ENCODE results near the gene INTS6. TPM values are rescaled to one million over a fixed set of nuclear protein-coding genes. Genes with fewer than 3 reads are reported as not detected.

Gene INTS6
- total RNA-seq, 1 experiment from 2014 or later = 26.2 TPM

- no peak for DNase-seq (ENCODE audit: low spot score)
Measured at GRCh38 chr13:51346397-51346796, 106.4 kb downstream of the INTS6 start.

GRCh38 chr13:51343475-51343874 lies 109.4 kb downstream of the INTS6 start:
- no peak for DNase-seq (ENCODE audit: low spot score)

- no peak for DNase-seq (ENCODE audit: low spot score)
Measured at GRCh38 chr13:51342706-51343105, 110.1 kb downstream of the INTS6 start.

GRCh38 chr13:51341791-51342190 lies 111.0 kb downstream of the INTS6 start:
- DNase-seq (ENCODE audit: low spot score) = no peak

GRCh38 chr13:51341232-51341631 lies 111.6 kb downstream of the INTS6 start:
- DNase-seq (ENCODE audit: low spot score) = no peak

- DNase-seq (ENCODE audit: low spot score) = no peak
Measured at GRCh38 chr13:51339952-51340732, 112.7 kb downstream of the INTS6 start.

DNA sequence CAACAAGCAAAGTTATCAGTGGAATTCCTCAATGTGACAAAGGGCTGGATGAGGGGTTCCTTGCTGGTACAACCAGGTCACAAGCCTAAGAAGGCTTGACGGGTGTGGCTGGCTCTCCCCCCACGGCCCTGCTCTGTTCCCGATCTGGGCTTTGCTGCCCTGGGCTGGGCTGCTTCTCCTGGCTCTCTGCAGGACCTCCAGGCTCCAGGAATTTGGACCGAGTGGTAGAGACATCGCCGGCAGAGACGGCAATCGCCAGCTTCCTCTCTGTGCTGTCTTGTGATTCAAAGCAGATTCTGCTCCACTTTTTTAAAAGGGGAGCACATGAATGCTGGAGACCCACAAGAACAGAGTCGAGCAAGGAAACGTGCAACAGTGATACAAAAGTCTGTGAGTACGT lies 113.5 kb downstream of the INTS6 start, which contains the start of gene SERPINE3:
TSS of gene SERPINE3 (plus strand) at position 338 of the 400 bp plus-strand sequence. CDS start 1,401 bp downstream, outside the sequence.
- no peak for DNase-seq (ENCODE audit: low spot score)

GRCh38 chr13:51336746-51337145 lies 116.1 kb downstream of the INTS6 start:
- no peak for DNase-seq (ENCODE audit: low spot score)

DNA sequence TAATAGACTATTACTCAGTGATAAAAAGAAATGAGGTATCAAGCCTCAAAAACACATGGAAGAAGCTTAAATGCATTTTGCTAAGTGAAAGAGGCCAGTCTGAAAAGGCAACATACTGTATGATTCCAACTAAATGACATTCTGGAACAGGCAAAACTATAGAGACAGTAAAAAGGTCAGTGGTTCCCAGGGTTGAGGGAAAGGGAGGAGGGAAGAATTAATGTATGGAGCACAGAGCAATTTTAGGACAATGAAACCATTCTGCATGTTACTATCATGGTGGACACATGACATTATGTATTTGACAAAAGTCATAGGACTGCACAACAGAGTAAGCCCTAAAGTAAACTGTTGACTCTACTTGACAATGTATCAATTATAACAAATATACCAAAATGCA lies 119.0 kb downstream of the INTS6 start:
- DNase-seq (ENCODE audit: low spot score) = no peak

DNA sequence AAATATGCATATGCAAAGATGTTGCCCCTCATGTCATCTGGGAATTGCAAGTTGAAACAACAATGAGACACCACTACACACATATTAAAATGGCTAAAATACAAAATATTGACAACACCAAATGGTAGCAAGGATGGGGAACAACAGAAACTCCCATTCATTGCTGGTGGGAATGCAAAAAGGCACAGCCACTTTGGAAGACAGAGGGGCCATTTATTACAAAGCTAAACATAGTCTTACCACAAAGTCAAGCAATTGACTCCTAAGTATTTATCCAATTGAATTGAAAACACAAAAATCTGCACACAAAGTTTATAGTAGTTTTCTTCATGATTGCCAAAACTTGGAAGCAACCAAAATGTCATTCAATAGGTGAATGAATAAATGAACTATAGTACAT lies 119.4 kb downstream of the INTS6 start:
- DNase-seq (ENCODE audit: low spot score) = no peak

GRCh38 chr13:51332566-51333361 lies 120.1 kb downstream of the INTS6 start:
- no peak for DNase-seq (ENCODE audit: low spot score)

- DNase-seq (ENCODE audit: low spot score) = no peak
Measured at GRCh38 chr13:51331354-51331861, 121.4 kb downstream of the INTS6 start.

GRCh38 chr13:51330791-51331190 lies 122.0 kb downstream of the INTS6 start:
- peak; percentile 76 for DNase-seq (ENCODE audit: low spot score)

DNA sequence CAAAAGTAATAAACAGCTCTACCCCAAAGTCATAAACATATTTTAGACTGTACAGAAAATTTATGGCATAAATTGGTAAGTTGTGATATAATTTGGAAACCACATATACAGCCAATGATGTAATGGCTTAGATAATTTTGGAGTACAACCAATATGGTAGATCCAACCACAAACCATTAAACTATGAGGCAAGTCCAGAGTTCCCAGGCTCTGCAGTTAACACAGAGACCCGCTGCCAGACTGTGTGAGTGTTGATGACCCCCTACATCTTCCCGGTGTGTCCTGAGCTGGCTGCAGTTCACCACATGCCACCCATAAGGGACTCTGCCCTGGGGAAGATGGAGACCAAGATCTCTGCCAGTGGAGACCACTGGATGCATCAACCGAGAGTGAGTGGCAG lies 123.2 kb downstream of the INTS6 start:
- no peak for DNase-seq (ENCODE audit: low spot score)

DNA sequence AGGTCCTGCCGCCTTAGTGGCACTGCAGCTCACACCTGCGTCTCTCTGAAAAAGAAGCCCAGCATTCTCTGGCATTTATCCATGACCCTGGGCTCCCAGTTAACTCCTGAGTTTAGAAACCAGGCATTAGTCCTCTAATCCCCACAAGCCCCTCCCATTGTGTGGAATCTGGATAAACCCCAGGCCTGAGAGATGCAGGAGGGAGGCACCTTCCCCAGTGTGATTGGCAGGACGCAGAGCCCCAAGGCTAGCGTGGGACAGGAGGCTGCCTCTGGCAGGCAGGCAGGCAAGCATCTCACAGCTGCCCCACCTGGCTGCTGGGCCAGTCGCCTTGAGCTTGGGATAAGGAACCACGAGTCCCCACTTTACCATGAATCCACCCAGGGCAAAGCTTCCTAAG lies 124.3 kb downstream of the INTS6 start:
- DNase-seq (ENCODE audit: low spot score) = no peak

- no peak for DNase-seq (ENCODE audit: low spot score)
Measured at GRCh38 chr13:51327961-51328360, 124.9 kb downstream of the INTS6 start.

DNA sequence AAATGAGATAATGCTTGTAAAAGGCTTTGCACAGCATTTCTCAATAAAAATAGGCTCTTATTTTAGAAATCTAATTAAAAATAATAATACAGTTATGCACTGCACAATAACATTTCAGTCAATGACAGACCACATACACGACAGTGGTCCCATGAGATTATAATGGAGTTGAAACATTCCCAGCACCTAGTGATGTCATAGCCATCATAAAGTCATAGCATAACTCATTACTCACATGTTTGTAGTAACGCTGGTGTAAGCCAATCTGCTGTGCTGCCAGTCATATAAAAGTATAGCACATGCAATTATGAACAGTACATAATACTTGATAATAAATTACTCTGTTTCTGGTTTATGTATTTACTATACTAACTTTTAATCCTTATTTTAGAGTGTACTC lies 126.1 kb downstream of the INTS6 start:
- no peak for DNase-seq (ENCODE audit: low spot score)

DNA sequence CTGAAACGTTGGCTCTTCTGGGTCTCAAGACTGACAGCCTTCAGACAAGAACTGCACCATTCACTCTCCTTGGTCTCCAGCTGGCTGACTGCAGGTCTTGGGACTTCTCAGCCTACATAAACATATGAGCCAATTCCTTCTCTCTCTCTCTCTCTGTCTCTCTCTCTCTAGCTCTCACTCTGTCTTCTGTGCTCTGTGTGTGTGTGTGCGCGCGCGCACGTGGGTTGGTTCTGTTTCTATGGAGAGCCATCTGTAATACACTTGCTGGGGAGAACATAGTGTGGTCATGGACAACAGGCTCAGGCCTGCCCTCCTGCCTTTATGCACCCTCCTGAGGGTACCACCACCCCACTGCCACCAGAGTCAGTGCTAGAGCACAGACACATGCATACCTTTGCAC lies 127.0 kb downstream of the INTS6 start:
- DNase-seq (ENCODE audit: low spot score) = no peak

DNA sequence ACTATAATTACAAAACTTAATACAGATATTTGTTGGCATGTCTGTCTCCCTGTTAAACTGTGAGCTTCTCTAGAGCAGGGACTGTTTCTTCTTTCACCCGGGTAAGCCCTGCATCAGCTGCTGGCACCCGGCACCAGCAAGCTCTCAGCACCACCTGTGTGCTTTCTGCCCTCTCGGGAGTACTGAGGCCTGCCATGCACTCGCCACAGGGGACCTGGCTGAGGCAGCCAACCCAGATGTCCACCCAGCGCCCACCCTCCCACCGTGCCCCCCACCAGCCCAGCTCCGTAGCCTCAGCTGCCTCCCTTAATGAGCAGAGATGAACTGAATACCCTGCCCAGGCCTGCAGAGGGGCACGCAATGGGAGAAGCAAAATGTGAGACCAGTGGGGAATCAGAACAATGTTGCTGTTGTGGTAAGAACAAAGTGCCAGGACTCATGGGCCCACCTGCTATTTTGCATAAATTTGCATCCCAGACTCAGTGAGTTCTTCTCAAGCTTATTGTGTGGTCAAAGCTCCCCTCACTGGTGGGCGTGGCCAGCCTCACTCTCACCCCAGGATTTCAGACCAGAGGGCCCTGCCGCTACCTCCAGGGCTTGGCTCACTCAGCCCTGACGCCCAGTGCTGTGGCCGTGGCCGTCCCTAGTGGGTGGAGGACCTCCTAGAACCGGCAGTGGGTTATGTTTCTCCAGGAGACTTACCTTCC lies 128.0 kb downstream of the INTS6 start:
- no peak for DNase-seq (ENCODE audit: low spot score)

DNA sequence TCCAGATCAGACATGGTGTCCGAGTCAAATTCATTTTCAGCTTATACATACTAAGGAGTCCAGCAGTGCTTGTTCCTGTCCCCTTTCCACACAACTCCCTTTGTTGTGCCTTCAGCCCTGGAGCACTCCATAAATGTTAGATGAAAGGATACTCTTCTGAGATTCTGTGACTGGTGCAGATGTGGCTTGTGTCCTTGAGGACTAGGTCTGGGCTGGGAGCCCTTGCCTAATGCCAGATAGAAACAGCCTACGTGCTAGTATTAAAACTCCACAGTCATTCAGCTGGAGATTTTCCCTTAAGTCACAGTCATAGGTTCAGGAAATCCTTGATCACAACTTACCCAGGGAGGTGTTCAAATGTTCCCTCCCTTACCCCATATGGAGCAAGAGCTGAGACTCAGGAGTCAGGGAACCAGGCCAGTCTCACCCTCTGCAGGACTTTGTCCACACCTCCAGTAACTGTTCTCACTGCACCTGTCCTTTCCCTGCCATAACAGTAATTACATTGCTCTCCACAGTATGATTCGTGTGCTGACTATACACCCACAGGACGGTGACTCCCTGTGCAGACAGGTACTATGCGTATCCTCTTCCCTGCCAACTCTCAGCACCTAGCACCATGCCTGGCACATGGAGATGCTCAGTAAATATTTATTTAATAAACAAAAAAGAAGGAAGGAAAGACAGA lies 128.9 kb downstream of the INTS6 start:
- no peak for DNase-seq (ENCODE audit: low spot score)

- DNase-seq (ENCODE audit: low spot score) = no peak
Measured at GRCh38 chr13:51322826-51323225, 130.0 kb downstream of the INTS6 start.

DNA sequence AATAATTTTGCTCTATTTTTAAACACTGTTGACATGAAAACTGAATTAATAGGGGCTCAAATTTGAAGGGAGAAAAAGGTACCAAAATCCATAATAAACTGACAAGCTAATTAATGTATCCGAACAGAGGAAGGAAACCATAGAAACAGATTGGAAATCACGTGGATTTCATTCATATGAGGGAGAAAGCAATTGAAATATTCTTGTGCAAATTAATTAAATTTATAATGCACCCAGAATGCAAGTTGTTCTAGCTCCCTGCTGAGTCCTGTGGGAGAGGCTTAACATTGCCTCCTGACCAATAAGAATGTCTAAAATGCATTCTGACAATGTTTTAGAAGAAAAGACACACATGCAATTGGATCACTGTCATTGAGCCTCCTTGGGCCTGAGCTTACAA lies 131.0 kb downstream of the INTS6 start:
- DNase-seq (ENCODE audit: low spot score) = no peak

All from A172 (cell line).